HG03558 (cell line): ENCODE data around the gene IL17RA.

Source experiments
- ATAC-seq: cut with Tn5 transposase; IDR thresholded peaks from one replicate; pipeline ENCODE4 v1.9.1; 2021; ENCODE audit warnings: moderate number of reproducible peaks; ENCODE audit not compliant: unreplicated experiment; ENCODE audit errors: extremely low read depth

IL17RA gene

DNA sequence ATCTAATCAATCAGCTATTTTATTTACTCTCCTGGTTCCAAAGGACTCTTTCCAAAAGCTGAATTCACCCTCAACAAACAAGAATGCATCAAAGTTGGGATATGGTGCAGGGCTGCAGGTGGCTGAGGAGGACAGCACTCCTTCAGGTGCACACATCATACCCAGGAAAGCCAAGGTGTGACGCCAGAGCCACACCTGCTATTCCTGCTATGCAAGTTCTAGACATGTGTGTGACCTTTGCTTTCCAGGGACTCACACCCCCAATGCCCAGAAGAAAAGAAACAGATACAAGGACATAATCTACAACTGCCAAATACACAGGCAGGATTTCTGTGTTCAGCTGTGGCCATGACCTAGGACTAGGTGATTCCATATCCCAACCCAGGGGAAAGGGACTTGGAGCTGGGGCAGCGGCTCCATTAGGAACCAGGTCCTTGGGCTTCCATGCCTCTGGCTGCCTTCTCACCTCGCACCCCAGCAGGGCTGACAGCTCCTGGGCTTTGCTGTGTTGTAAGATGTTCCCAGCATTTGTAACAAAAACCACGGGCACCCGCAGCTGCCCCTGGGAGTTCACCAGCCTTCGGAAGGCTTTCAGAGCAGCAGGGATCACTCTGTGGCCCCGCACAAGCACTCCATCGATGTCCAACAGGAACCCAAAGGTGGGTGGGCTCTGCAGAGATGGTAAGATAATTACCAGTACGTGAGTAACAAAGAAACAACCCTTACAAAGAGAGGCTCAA is 64.4 kb downstream of the IL17RA start:
- ATAC-seq = no peak

- ATAC-seq = no peak
Measured at GRCh38 chr22:17152340-17152739, 67.5 kb downstream of the IL17RA start.

DNA sequence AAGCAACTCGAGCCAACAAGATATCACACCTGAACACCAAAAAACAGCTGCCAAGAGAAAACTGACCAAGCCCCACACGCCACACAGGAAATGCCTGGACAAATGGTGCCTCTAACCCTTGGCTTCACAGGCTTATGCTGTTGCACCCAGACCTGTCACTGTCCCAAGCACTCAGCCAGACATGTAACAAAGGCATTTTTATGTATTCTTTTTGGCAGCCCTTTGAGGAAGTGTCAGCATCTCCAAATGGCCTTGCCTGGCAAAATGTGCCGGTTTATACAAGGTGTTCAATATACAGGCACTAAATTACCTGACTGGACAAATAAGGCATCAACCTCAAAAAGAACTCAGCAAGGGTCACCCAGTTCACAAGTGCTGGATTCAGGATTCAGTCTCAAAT is 68.2 kb downstream of the IL17RA start:
- no peak for ATAC-seq

DNA sequence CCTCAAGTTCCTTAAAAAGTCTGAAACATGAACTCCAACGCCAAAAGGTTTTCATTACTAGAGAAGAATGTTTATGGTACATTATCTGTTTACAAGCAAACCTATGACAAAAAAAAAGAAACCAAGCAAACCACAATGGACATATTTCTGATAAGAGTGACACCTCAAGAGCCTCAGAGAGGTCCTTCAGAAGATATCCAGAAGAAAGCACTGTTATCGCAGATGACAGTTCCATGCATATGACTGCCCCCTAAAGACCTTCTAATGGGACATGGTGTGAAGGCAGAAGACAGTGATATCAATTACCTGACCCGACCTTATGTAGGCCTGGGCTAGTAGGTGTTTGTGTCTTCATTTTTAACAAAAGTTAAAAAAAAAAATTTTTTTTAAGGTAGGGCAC is 71.1 kb downstream of the IL17RA start:
- no peak for ATAC-seq

- no peak for ATAC-seq
Measured at GRCh38 chr22:17157714-17158113, 72.9 kb downstream of the IL17RA start.

DNA sequence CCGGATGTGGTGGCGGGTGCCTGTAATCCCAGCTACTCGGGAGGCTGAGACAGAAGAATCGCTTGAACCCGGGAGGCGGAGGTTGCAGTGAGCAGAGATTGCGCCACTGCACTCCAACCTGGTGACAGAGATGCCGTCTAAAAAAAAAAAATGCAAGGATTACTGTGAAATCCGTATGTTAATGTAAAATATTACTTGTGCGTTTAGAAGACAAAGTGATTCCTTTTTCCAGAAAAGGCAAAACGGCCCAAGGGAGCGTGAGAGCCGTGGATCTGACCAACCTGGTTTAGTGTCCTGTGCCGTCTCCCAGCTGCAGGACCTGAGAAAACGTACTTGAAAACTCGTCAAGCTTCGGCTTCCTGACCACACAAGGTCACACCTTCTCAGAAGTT is 73.4 kb downstream of the IL17RA start:
- ATAC-seq = no peak

GRCh38 chr22:17158568-17159503 is 74.0 kb downstream of the IL17RA start, which contains the start of gene HDHD5:
Gene HDHD5, minus strand, starts transcription at chr22:17159277. Its CDS starts 26 bp downstream, at chr22:17159251.
- ATAC-seq = no peak

DNA sequence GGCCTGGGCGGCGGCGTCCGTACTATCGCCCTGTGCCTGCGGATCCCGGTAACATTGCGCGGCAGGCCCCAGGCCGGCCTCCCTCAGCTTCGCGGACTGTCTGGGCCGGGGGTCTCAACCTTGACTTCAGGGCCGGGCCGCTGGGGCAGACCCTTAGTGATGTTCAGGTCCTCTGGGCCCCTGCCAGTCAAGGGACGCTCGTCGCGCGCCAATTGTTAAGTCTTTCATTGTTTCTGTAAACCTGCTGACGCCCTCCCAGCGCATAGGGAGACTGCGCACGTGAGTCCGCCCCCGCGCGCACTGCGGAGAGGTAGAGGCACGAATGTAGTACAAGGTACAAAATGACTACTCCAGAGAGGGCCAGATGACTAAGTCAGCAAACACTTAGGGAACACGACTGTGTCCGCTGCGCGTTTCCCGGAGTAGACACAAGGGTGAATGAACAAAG is 74.7 kb downstream of the IL17RA start:
- no peak for ATAC-seq

DNA sequence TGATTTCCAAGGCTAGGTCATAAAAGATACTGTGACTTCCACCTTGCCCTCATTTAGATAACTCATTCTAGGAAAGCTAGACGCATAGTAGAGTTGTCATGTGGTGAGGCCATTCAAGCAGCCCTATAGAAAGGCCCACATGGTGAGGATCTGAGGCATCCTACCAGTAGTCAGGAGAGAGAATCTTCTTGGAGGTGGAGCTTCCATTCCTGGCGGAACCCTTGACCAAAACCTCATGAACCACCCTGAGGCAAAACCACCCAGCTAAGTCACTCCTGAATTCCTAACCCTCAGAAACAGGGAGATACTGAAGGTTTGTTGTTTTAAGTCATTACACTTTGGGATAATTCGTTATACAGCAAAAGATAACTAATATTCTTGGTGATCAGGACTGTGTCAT is 77.2 kb downstream of the IL17RA start:
- no peak for ATAC-seq

DNA sequence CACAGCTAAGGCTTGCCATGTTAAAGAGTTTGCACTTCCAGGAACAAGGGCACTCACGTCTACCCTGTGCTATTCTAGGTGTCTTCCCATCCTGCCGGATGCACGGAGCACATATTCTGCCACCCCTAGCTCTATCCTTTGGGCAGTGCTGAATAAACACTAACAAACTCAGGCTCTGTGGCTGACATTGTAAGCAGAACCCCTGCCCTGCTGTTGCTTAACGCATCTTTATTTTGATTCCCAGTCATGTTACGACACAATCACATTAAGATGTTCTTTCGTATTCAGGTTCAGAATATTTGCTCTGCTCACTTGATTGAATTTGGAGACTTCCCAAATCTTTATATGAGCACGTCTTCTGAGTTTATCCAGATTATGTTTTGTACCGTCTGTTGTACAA is 77.9 kb downstream of the IL17RA start:
- ATAC-seq = no peak

DNA sequence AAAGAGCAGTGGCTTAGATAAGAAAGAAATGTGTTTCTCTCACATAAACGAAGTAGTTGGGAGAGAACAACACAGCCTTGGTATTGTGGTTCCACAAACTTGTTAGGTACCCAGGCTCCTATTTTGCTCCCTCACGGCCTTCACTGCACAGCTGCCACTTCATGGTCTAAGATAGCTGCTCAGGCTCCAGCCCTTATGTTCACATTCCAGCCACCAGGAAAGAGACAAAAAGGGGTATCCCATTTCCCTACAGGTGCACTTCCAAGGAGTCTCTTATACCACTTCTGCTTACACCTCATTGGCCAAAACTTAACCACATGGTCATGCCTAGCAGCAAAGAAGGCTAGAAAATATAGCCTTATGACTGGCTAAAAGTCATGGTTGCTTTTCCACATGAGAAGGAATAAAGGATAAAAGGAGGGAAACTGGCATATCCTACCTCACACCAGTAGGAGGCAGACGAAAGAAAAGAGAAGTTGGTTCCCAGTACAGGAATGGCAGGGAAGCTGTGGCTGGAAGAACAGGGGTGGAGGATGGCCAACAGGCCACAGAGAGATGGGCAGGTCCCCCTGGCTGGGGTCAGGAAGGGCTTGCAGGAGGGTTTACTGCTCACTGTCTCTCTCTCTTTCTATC is 79.7 kb downstream of the IL17RA start:
- ATAC-seq = no peak
